GM12878 (cell line): ENCODE measurements around the gene POLE2. TPM values are rescaled to one million over a fixed set of nuclear protein-coding genes. Genes with fewer than 3 reads are reported as not detected.

Experiments
- ATAC-seq: fragments of 200-7000 bp; cut with Tn5 transposase; 3 replicates; pipeline ENCODE4 v1.9.1; 2020; ENCODE audit warnings: mild to moderate bottlenecking, moderate library complexity
- BruUV-seq: library from RNA; stranded (reverse); fragments of 400-500 nt; replicated peaks from 2 replicates; lab custom pipeline; 2021; lab: Mats Ljungman, UMichigan
- CTCF ChIA-PET: fragments of 300-600 bp; sonication (Branson Sonifier 250); formaldehyde crosslinking; extraction: SDS; loops from one replicate; lab custom pipeline; 2021; ENCODE audit warnings: inconsistent platforms; lab: Yijun Ruan, JAX
- POLR2A ChIA-PET: fragments of 350-600 bp; formaldehyde crosslinking; extraction: SDS; loops from one replicate; lab custom pipeline; 2021; ENCODE audit warnings: inconsistent platforms; lab: Charles Lee
- RAD21 ChIA-PET: fragments of 300-600 bp; sonication (Branson Sonifier 250); formaldehyde crosslinking; loops from one replicate; lab custom pipeline; 2023; ENCODE audit warnings: antibody characterized with exemption; ENCODE audit not compliant: unreplicated experiment; lab: Charles Lee
- SMC1A ChIA-PET: fragments of 300-600 bp; sonication (Branson Sonifier 250); formaldehyde crosslinking; loops from one replicate; lab custom pipeline; 2023; ENCODE audit not compliant: unreplicated experiment, uncharacterized antibody; lab: Charles Lee
- DNase-seq: peaks from one replicate; pipeline ENCODE4 v3.0.0-alpha.2; 2011; ENCODE audit warnings: low read depth, low spot score
- FAIRE-seq: peaks from 3 replicates; lab custom pipeline; 2011; peaks lifted over from hg19 to GRCh38; lab: Jason Lieb, UNC
- H2AFZ ChIP-seq: 2 replicates; pipeline ENCODE4 v1.6.0; 2011; ENCODE audit warnings: low read depth, low read length, control low read depth; ENCODE audit not compliant: control insufficient read depth
- H3K27ac ChIP-seq: 2 replicates; pipeline ENCODE4 v1.5.1; 2011; ENCODE audit warnings: control low read depth; ENCODE audit not compliant: control insufficient read depth, insufficient read depth
- H3K27me3 ChIP-seq, 2 experiments: replicated peaks in 1 of 2; 2 replicates each; pipeline versions ENCODE4 v1.6.0 to v1.6.1; 2011; ENCODE audit warnings: low read length in 1 of 2; ENCODE audit not compliant: control insufficient read depth in 2 of 2, insufficient read depth in 2 of 2
- H3K36me3 ChIP-seq, 2 experiments: 2 replicates each; pipeline ENCODE4 v1.5.1; 2011; ENCODE audit warnings: low read length in 1 of 2; ENCODE audit not compliant: control insufficient read depth in 2 of 2, insufficient read depth in 2 of 2
- H3K4me1 ChIP-seq: 2 replicates; pipeline ENCODE4 v1.6.1; 2011; ENCODE audit warnings: mild to moderate bottlenecking, low read length, moderate library complexity, mixed read lengths; ENCODE audit not compliant: control insufficient read depth, insufficient read depth
- H3K4me2 ChIP-seq: 2 replicates; pipeline ENCODE4 v1.6.0; 2011; ENCODE audit warnings: control low read depth; ENCODE audit not compliant: control insufficient read depth, insufficient read depth
- H3K4me3 ChIP-seq: fragments of 200-600 bp; sonication (generic); 2 replicates; pipeline ENCODE4 v1.5.1; 2016
- H3K79me2 ChIP-seq: 2 replicates; pipeline ENCODE4 v1.6.0; 2011; ENCODE audit warnings: low read length; ENCODE audit not compliant: control insufficient read depth, insufficient read depth
- H3K9ac ChIP-seq: 2 replicates; pipeline ENCODE4 v1.8.0; 2011; ENCODE audit warnings: low read length, control low read depth, mixed read lengths; ENCODE audit not compliant: control insufficient read depth, insufficient read depth
- H3K9me3 ChIP-seq: replicated peaks from 3 replicates; pipeline ENCODE4 v1.5.1; 2011; ENCODE audit warnings: mild to moderate bottlenecking, low read length; ENCODE audit not compliant: control insufficient read depth, insufficient read depth
- H4K20me1 ChIP-seq: 2 replicates; pipeline ENCODE4 v1.6.0; 2011; ENCODE audit not compliant: control insufficient read depth, insufficient read depth
- FOXM1 ChIP-seq: IDR thresholded peaks from 2 replicates; pipeline ENCODE4 v1.6.1; 2012; ENCODE audit warnings: low read depth, mild to moderate bottlenecking, inconsistent platforms, low read length, moderate library complexity
- NRF1 ChIP-seq: conservative IDR thresholded peaks from 2 replicates; pipeline ENCODE4 v1.6.1; 2011; ENCODE audit warnings: mild to moderate bottlenecking, low read depth, low read length, improper control_type of control experiment
- POLR2AphosphoS5 ChIP-seq: IDR thresholded peaks from 2 replicates; pipeline ENCODE4 v1.6.1; 2011; ENCODE audit warnings: mild to moderate bottlenecking, low read length, inconsistent platforms
- SP1 ChIP-seq: IDR thresholded peaks from one replicate; pipeline ENCODE4 v1.6.1; 2011; ENCODE audit warnings: low read depth, low read length
- ZNF622 ChIP-seq: fragments of 450-650 bp; IDR thresholded peaks from 2 replicates; pipeline ENCODE4 v1.6.1; 2017; ENCODE audit warnings: mild to moderate bottlenecking, inconsistent platforms
- WGBS: methylation state at CpG from one replicate; pipeline ENCODE4 v1.1.6; 2016; ENCODE audit warnings: low lambda C conversion rate; ENCODE audit not compliant: insufficient replicate concordance, insufficient coverage; ENCODE audit errors: missing lambda C conversion rate; 5-methylcytosine and 5-hydroxymethylcytosine counted together
- in situ Hi-C: fragments of 300-500 bp; cut with MboI; formaldehyde crosslinking; loops from 9 replicates; pipeline ENCODE4 v1.14.3; 2018; ENCODE audit warnings: mixed read lengths
- intact Hi-C: fragments of 100-400 bp; cut with micrococcal nuclease; formaldehyde crosslinking; loops from one replicate; pipeline ENCODE4 v1.14.2; 2022; ENCODE audit not compliant: unreplicated experiment
- polyA plus RNA-seq, 11 experiments: library from polyadenylated mRNA; depleted of rRNA in 4 of 11; unstranded in 6 of 11; stranded (reverse) in 5 of 11; fragments of >200 nt; fragmentation: Nextera tagmentation in 4 of 11; fragmentation: Illumina TruSeq in 1 of 11; extraction: Ambion mirVana in 4 of 11; extraction: Trizol in 1 of 11; gene quantifications; 1 replicate in 1 of 11; 2 replicates in 10 of 11; pipeline versions ENCODE4 v1.2.1 to v1.2.3, GENCODE V29; 2011 to 2016; ENCODE audit warnings: inconsistent platforms in 2 of 11, missing spikeins in 2 of 11, low read depth in 1 of 11
- total RNA-seq, 4 experiments: library from RNA; depleted of rRNA in 3 of 4; stranded (reverse); fragments of >200 nt in 3 of 4; fragmentation: Illumina TruSeq in 1 of 4; extraction: Trizol in 1 of 4; gene quantifications; 2 replicates each; pipeline versions ENCODE4 v1.2.1 to v1.2.3, GENCODE V29; 2013 to 2021

Gene POLE2
- total and polyA plus RNA-seq, 10 of the 15 experiments (the other 5 are each of a cell fraction or from before 2014, with no cell fraction given) = 22.0 to 45.6 (median 38.8) TPM

GRCh38 chr14:49686425-49686824, 1.6 kb downstream of the POLE2 start:
- Histone ChIP-seq H3K4me1 (peaks cover 4% of the 10 kb centered on the region), H2AFZ (no peak overlapping the region), H3K79me2 (peaks cover 14% of the 10 kb centered on the region), H4K20me1 (no peaks in the 10 kb centered on the region), H3K9me3 (no peaks in the 10 kb centered on the region), H3K4me3 (no peak overlapping the region), H3K27ac (no peak overlapping the region), H3K27me3 (no peaks in the 10 kb centered on the region), H3K4me2 (peak overlapping the region; percentile 72; the same call in 1 of the 2 replicates), H3K36me3 (no peaks in the 10 kb centered on the region; a peak in 1 of 4 replicates), H3K9ac (no peak overlapping the region)
- FAIRE-seq = no peak
- ChIA-PET POLR2A (interaction anchor here (0.6 to 1.2 kb wide), 2 partner anchors 44 to 166 kb away, joined by 3 to 4 read pairs; partner anchors contain the start of gene NEMF), RAD21 (interaction anchor here (1.3 kb wide), 1 partner anchor 17 kb away, joined by 3 read pairs; no protein-coding TSS in a partner anchor), CTCF (interaction anchor here (1.4 kb wide), 1 partner anchor 10 kb away, joined by 6 read pairs; no protein-coding TSS in a partner anchor), SMC1A (interaction anchor here (0.7 to 1.4 kb wide), 4 partner anchors 9 to 79 kb away, joined by 3 to 5 read pairs (median 3); no protein-coding TSS in a partner anchor)
- intact Hi-C loops (no loop called here), in situ Hi-C loops (no loop called here)
- BruUV-seq = no TSS peak
- no peak for DNase-seq
- no peak for ATAC-seq
- 97% methylated on average over 4 of the region's 4 CpGs for WGBS
- no peak for TF ChIP-seq ZNF622
- no peak for TF ChIP-seq NRF1
- no peak for TF ChIP-seq SP1

- Histone ChIP-seq H3K36me3 (peaks cover 3 to 7% of the 10 kb centered on the region in 2 experiments; a peak in 3 of 4 replicates), H3K79me2 (no peaks in the 10 kb centered on the region), H3K4me2 (no peak overlapping the region), H3K27me3 (no peaks in the 10 kb centered on the region), H3K4me3 (no peak overlapping the region), H2AFZ (no peak overlapping the region), H3K27ac (no peak overlapping the region), H4K20me1 (no peaks in the 10 kb centered on the region), H3K4me1 (no peaks in the 10 kb centered on the region), H3K9me3 (no peaks in the 10 kb centered on the region), H3K9ac (no peak overlapping the region)
- POLR2A ChIA-PET = interaction anchor here (1.4 kb wide), 1 partner anchor 9 kb away, joined by 3 read pairs; the partner anchor contains the start of gene POLE2
- FAIRE-seq (no peak), DNase-seq (no peak), ATAC-seq (peak; percentile 43)
- 0% methylated on average over 2 of the region's 2 CpGs for WGBS
- in situ Hi-C loops = no loop called here
- RAD21 ChIA-PET = no interaction called here
- TF ChIP-seq POLR2AphosphoS5 = no peak
- no peak for TF ChIP-seq FOXM1
- intact Hi-C loops = no loop called here
- CTCF ChIA-PET = no interaction called here
- BruUV-seq = no TSS peak
- SMC1A ChIA-PET = no interaction called here
Measured at GRCh38 chr14:49679271-49679670, 8.7 kb downstream of the POLE2 start.
